ENCODE results near the gene NDUFAF2. TPM values are rescaled to one million over a fixed set of nuclear protein-coding genes. Genes with fewer than 3 reads are reported as not detected.

Gene NDUFAF2
- polyA plus RNA-seq (2013, experiment 1 of 2), result 127 TPM
- 127 TPM for polyA plus RNA-seq (2013, experiment 2 of 2)

GRCh38 chr5:60944904-60945812 is at the start of gene NDUFAF2, which contains the start of gene ERCC8:
TSS of gene NDUFAF2 (plus strand) at chr5:60945205. CDS start at chr5:60945256, 51 bp downstream.
TSS of gene ERCC8 (minus strand) at chr5:60945070. CDS start at chr5:60945008, 62 bp downstream.
- Histone ChIP-seq H3K18ac (ENCODE audit: low read length) (peak within 1 kb of the TSS; percentile 88), H3K27ac (replicated peaks; ENCODE audit: low read length) (peak within 1 kb of the TSS; percentile 50), H3K9me3 (replicated peaks in 1 of 2; ENCODE audit: control insufficient read depth in 2 of 2, insufficient read depth in 1 of 2, low read depth in 1 of 2, low read length in 2 of 2) (peaks cover 0 to 4% of the 10 kb centered on the region in 2 donors), H2AFZ (ENCODE audit: low read length) (peak within 1 kb of the TSS; percentile 90), H3K4me3 (ENCODE audit: low read length in 2 of 2) (peak within 1 kb of the TSS; percentile 82 to 86), H3K14ac (ENCODE audit: low read length) (peak within 1 kb of the TSS; percentile 71), H3K36me3 (replicated peaks in 1 of 2; ENCODE audit: control insufficient read depth in 2 of 2, insufficient read depth in 2 of 2, low read length in 2 of 2) (peaks cover 5 to 16% of the 10 kb centered on the region in 2 donors), H2BK120ac (ENCODE audit: low read depth, low read length) (no peak within 1 kb of the TSS), H2BK5ac (ENCODE audit: low read length) (no peak within 1 kb of the TSS), H3K23ac (ENCODE audit: low read depth, low read length, poor library complexity) (peak within 1 kb of the TSS; percentile 67), H4K8ac (ENCODE audit: low read depth, low read length) (no peak within 1 kb of the TSS), H3K9ac (ENCODE audit: low read depth, low read length, poor library complexity) (peak within 1 kb of the TSS; percentile 88), H3K79me1 (ENCODE audit: low read depth, low read length) (peaks cover 3% of the 10 kb centered on the region), H3K4ac (ENCODE audit: low read length) (no peak within 1 kb of the TSS), H2AK5ac (ENCODE audit: low read depth, low read length) (no peak within 1 kb of the TSS), H2BK12ac (ENCODE audit: low read length) (no peak within 1 kb of the TSS), H4K91ac (ENCODE audit: low read depth, low read length, poor library complexity) (no peak within 1 kb of the TSS), H3K4me2 (ENCODE audit: insufficient read depth, low read length, poor library complexity, severe bottlenecking) (peak within 1 kb of the TSS; percentile 91), H2BK15ac (ENCODE audit: low read length) (no peak within 1 kb of the TSS), H3K4me1 (ENCODE audit: control insufficient read depth in 2 of 2, insufficient read depth in 1 of 2, low read depth in 1 of 2, low read length in 2 of 2) (peaks cover 3 to 5% of the 10 kb centered on the region in 2 donors), H3K27me3 (ENCODE audit: control insufficient read depth in 3 of 3, insufficient read depth in 3 of 3, low read depth in 1 of 3, low read length in 3 of 3) (no peaks in the 10 kb centered on the region)
- DNase-seq (ENCODE audit: low spot score), result peak; percentile 87
- WGBS, 2 donors (ENCODE audit: extremely low coverage in 2 of 2, insufficient read length in 2 of 2, insufficient replicate concordance in 1 of 2), result no CpG with 5 or more reads among the region's 64 CpGs

GRCh38 chr5:60896991-60897390 is 48.0 kb upstream of the NDUFAF2 start:
- no peak overlapping the region for H3K4me2 ChIP-seq (ENCODE audit: insufficient read depth, low read length, poor library complexity, severe bottlenecking)
- no peak overlapping the region for H3K18ac ChIP-seq (ENCODE audit: low read length)
- no CpG with 5 or more reads among the region's 4 CpGs for WGBS, 2 donors (ENCODE audit: extremely low coverage in 2 of 2, insufficient read length in 2 of 2, insufficient replicate concordance in 1 of 2)
- H2AFZ ChIP-seq (ENCODE audit: low read length), result no peak overlapping the region
- H3K79me1 ChIP-seq (ENCODE audit: low read depth, low read length), result no peaks in the 10 kb centered on the region
- H3K14ac ChIP-seq (ENCODE audit: low read length), result no peak overlapping the region
- H2AK5ac ChIP-seq (ENCODE audit: low read depth, low read length), result no peak overlapping the region
- H3K27ac ChIP-seq (replicated peaks; ENCODE audit: low read length), result no peak overlapping the region
- peaks cover 0 to 2% of the 10 kb centered on the region in 2 donors for H3K9me3 ChIP-seq (replicated peaks in 1 of 2; ENCODE audit: control insufficient read depth in 2 of 2, insufficient read depth in 1 of 2, low read depth in 1 of 2, low read length in 2 of 2)
- no peak overlapping the region for H3K23ac ChIP-seq (ENCODE audit: low read depth, low read length, poor library complexity)
- H2BK12ac ChIP-seq (ENCODE audit: low read length), result no peak overlapping the region
- H3K27me3 ChIP-seq (ENCODE audit: control insufficient read depth in 3 of 3, insufficient read depth in 3 of 3, low read depth in 1 of 3, low read length in 3 of 3), result no peaks in the 10 kb centered on the region
- H3K4me3 ChIP-seq (ENCODE audit: low read length in 2 of 2), result no peak overlapping the region
- DNase-seq (ENCODE audit: low spot score), result no peak
- H2BK120ac ChIP-seq (ENCODE audit: low read depth, low read length), result no peak overlapping the region
- peaks cover 8 to 68% of the 10 kb centered on the region in 2 donors for H3K36me3 ChIP-seq (replicated peaks in 1 of 2; ENCODE audit: control insufficient read depth in 2 of 2, insufficient read depth in 2 of 2, low read length in 2 of 2)
- H4K8ac ChIP-seq (ENCODE audit: low read depth, low read length), result no peak overlapping the region
- H3K9ac ChIP-seq (ENCODE audit: low read depth, low read length, poor library complexity), result no peak overlapping the region
- H2BK5ac ChIP-seq (ENCODE audit: low read length), result no peak overlapping the region
- H3K4me1 ChIP-seq (ENCODE audit: control insufficient read depth in 2 of 2, insufficient read depth in 1 of 2, low read depth in 1 of 2, low read length in 2 of 2), result no peaks in the 10 kb centered on the region
- H2BK15ac ChIP-seq (ENCODE audit: low read length), result no peak overlapping the region
- no peak overlapping the region for H3K4ac ChIP-seq (ENCODE audit: low read length)
- no peak overlapping the region for H4K91ac ChIP-seq (ENCODE audit: low read depth, low read length, poor library complexity)

- no CpG with 5 or more reads among the region's 4 CpGs for WGBS, 2 donors (ENCODE audit: extremely low coverage in 2 of 2, insufficient read length in 2 of 2, insufficient replicate concordance in 1 of 2)
- H2AK5ac ChIP-seq (ENCODE audit: low read depth, low read length), result no peak overlapping the region
- H3K27me3 ChIP-seq (ENCODE audit: control insufficient read depth in 3 of 3, insufficient read depth in 3 of 3, low read depth in 1 of 3, low read length in 3 of 3), result no peaks in the 10 kb centered on the region
- no peak overlapping the region for H4K91ac ChIP-seq (ENCODE audit: low read depth, low read length, poor library complexity)
- no peak overlapping the region for H2BK12ac ChIP-seq (ENCODE audit: low read length)
- H3K9me3 ChIP-seq (replicated peaks in 1 of 2; ENCODE audit: control insufficient read depth in 2 of 2, insufficient read depth in 1 of 2, low read depth in 1 of 2, low read length in 2 of 2), result no peaks in the 10 kb centered on the region
- no peak overlapping the region for H3K4me2 ChIP-seq (ENCODE audit: insufficient read depth, low read length, poor library complexity, severe bottlenecking)
- no peak overlapping the region for H3K27ac ChIP-seq (replicated peaks; ENCODE audit: low read length)
- no peak overlapping the region for H4K8ac ChIP-seq (ENCODE audit: low read depth, low read length)
- DNase-seq (ENCODE audit: low spot score), result no peak
- no peak overlapping the region for H3K4ac ChIP-seq (ENCODE audit: low read length)
- H3K36me3 ChIP-seq (replicated peaks in 1 of 2; ENCODE audit: control insufficient read depth in 2 of 2, insufficient read depth in 2 of 2, low read length in 2 of 2), result peaks cover 0 to 29% of the 10 kb centered on the region in 2 donors
- no peak overlapping the region for H3K14ac ChIP-seq (ENCODE audit: low read length)
- no peaks in the 10 kb centered on the region for H3K4me1 ChIP-seq (ENCODE audit: control insufficient read depth in 2 of 2, insufficient read depth in 1 of 2, low read depth in 1 of 2, low read length in 2 of 2)
- H3K79me1 ChIP-seq (ENCODE audit: low read depth, low read length), result no peaks in the 10 kb centered on the region
- H3K23ac ChIP-seq (ENCODE audit: low read depth, low read length, poor library complexity), result no peak overlapping the region
- H2BK5ac ChIP-seq (ENCODE audit: low read length), result no peak overlapping the region
- no peak overlapping the region for H3K4me3 ChIP-seq (ENCODE audit: low read length in 2 of 2)
- H3K9ac ChIP-seq (ENCODE audit: low read depth, low read length, poor library complexity), result no peak overlapping the region
- no peak overlapping the region for H2BK15ac ChIP-seq (ENCODE audit: low read length)
- no peak overlapping the region for H2AFZ ChIP-seq (ENCODE audit: low read length)
- H3K18ac ChIP-seq (ENCODE audit: low read length), result no peak overlapping the region
- no peak overlapping the region for H2BK120ac ChIP-seq (ENCODE audit: low read depth, low read length)
Measured at GRCh38 chr5:60903356-60903755, 41.6 kb upstream of the NDUFAF2 start.

GRCh38 chr5:60916646-60917045 is 28.4 kb upstream of the NDUFAF2 start:
- Histone ChIP-seq H3K14ac (ENCODE audit: low read length) (no peak overlapping the region), H3K18ac (ENCODE audit: low read length) (no peak overlapping the region), H3K4me2 (ENCODE audit: insufficient read depth, low read length, poor library complexity, severe bottlenecking) (no peak overlapping the region), H3K9me3 (replicated peaks in 1 of 2; ENCODE audit: control insufficient read depth in 2 of 2, insufficient read depth in 1 of 2, low read depth in 1 of 2, low read length in 2 of 2) (no peaks in the 10 kb centered on the region), H3K27ac (replicated peaks; ENCODE audit: low read length) (no peak overlapping the region), H3K23ac (ENCODE audit: low read depth, low read length, poor library complexity) (no peak overlapping the region), H3K79me1 (ENCODE audit: low read depth, low read length) (no peaks in the 10 kb centered on the region), H2BK5ac (ENCODE audit: low read length) (no peak overlapping the region), H4K91ac (ENCODE audit: low read depth, low read length, poor library complexity) (no peak overlapping the region), H2BK15ac (ENCODE audit: low read length) (no peak overlapping the region), H3K36me3 (replicated peaks in 1 of 2; ENCODE audit: control insufficient read depth in 2 of 2, insufficient read depth in 2 of 2, low read length in 2 of 2) (peaks cover 0 to 63% of the 10 kb centered on the region in 2 donors), H3K4ac (ENCODE audit: low read length) (no peak overlapping the region), H2BK120ac (ENCODE audit: low read depth, low read length) (no peak overlapping the region), H2BK12ac (ENCODE audit: low read length) (no peak overlapping the region), H2AK5ac (ENCODE audit: low read depth, low read length) (no peak overlapping the region), H3K4me1 (ENCODE audit: control insufficient read depth in 2 of 2, insufficient read depth in 1 of 2, low read depth in 1 of 2, low read length in 2 of 2) (no peaks in the 10 kb centered on the region), H4K8ac (ENCODE audit: low read depth, low read length) (no peak overlapping the region), H3K27me3 (ENCODE audit: control insufficient read depth in 3 of 3, insufficient read depth in 3 of 3, low read depth in 1 of 3, low read length in 3 of 3) (no peaks in the 10 kb centered on the region), H2AFZ (ENCODE audit: low read length) (no peak overlapping the region), H3K4me3 (ENCODE audit: low read length in 2 of 2) (no peak overlapping the region), H3K9ac (ENCODE audit: low read depth, low read length, poor library complexity) (no peak overlapping the region)
- DNase-seq (ENCODE audit: low spot score), result no peak
